ENCODE data around the gene GTF3C2.

- TF ChIP-seq POLR2A (IDR thresholded peaks at IDR 0.05) (no peak), CTCF (IDR thresholded peaks at IDR 0.05) (no peak)
Measured at GRCh38 chr2:27350106-27350693, 6.4 kb downstream of the GTF3C2 start.

All from adrenal gland (tissue), 5 donors.